Esophagus muscularis mucosa (tissue), 4 donors: ENCODE measurements around the gene EFHC2. TPM values are rescaled to one million over a fixed set of nuclear protein-coding genes. Genes with fewer than 3 reads are reported as not detected.

ENCODE experiments used
- DNase-seq: peaks from one replicate; pipeline ENCODE4 v3.0.0-alpha.2; 2017; ENCODE audit errors: extremely low spot score
- H3K27ac ChIP-seq, 4 donors: fragments of 200-600 bp; sonication (generic); replicated peaks in 1 of 4; 1 replicate in 3 of 4; 2 replicates in 1 of 4; pipeline ENCODE4 v1.5.1; 2016 to 2019; ENCODE audit warnings: mild to moderate bottlenecking in 1 of 4
- H3K27me3 ChIP-seq, 4 donors: fragments of 200-600 bp; sonication (generic); one replicate each; pipeline versions ENCODE4 v1.5.1 to v1.6.0; 2016 to 2019
- H3K36me3 ChIP-seq, 4 donors: fragments of 200-600 bp; sonication (generic); one replicate each; pipeline ENCODE4 v1.5.1; 2016 to 2019
- H3K4me1 ChIP-seq, 4 donors: fragments of 200-600 bp; sonication (generic); one replicate each; pipeline ENCODE4 v1.5.1; 2016 to 2019
- H3K4me3 ChIP-seq, 4 donors: fragments of 200-600 bp; sonication (generic); 1 replicate in 2 of 4; 2 replicates in 2 of 4; pipeline ENCODE4 v1.5.1; 2016 to 2019; ENCODE audit warnings: mild to moderate bottlenecking in 4 of 4, moderate library complexity in 1 of 4
- H3K9me3 ChIP-seq, 4 donors: fragments of 200-600 bp; sonication (generic); 1 replicate in 3 of 4; 2 replicates in 1 of 4; pipeline ENCODE4 v1.5.1; 2016 to 2019
- EP300 ChIP-seq: sonication (generic); formaldehyde crosslinking; IDR thresholded peaks from one replicate; pipeline ENCODE4 v1.6.1; 2017; ENCODE audit warnings: antibody characterized with exemption
- POLR2A ChIP-seq: fragments of 450-650 bp; IDR thresholded peaks from one replicate; pipeline ENCODE4 v1.6.1; 2017; ENCODE audit warnings: antibody characterized with exemption, moderate library complexity, mild to moderate bottlenecking, low read depth
- POLR2AphosphoS5 ChIP-seq, 2 donors: sonication (generic); formaldehyde crosslinking; IDR thresholded peaks; one replicate each; pipeline ENCODE4 v1.6.1; 2017; ENCODE audit warnings: antibody characterized with exemption in 2 of 2
- WGBS: methylation state at CpG from one replicate; pipeline ENCODE4 v1.1.5; 2018; 5-methylcytosine and 5-hydroxymethylcytosine counted together
- intact Hi-C: fragments of 100-400 bp; cut with DNase I; formaldehyde crosslinking; loops from one replicate; pipeline ENCODE4 v1.15.1; 2023
- total RNA-seq, 4 donors: library from RNA; depleted of rRNA; stranded (reverse); fragments of >200 nt; gene quantifications; one replicate each; pipeline versions ENCODE4 v1.1.0 to v1.2.1, GENCODE V29; 2016
- TF ChIP-seq, protein P1 (sequence below), 3 experiments: fragments of 200-600 bp in 2 of 3; fragments of 450-650 bp in 1 of 3; sonication (generic) in 2 of 3; IDR thresholded peaks; one replicate each; pipeline ENCODE4 v1.5.1; 2017 to 2019; ENCODE audit warnings: antibody characterized with exemption in 3 of 3, mild to moderate bottlenecking in 2 of 3, moderate library complexity in 1 of 3

The EFHC2 gene
- total RNA-seq, 4 donors from 2014 or later = 2.6 to 4.6 (median 3.1) TPM

DNA sequence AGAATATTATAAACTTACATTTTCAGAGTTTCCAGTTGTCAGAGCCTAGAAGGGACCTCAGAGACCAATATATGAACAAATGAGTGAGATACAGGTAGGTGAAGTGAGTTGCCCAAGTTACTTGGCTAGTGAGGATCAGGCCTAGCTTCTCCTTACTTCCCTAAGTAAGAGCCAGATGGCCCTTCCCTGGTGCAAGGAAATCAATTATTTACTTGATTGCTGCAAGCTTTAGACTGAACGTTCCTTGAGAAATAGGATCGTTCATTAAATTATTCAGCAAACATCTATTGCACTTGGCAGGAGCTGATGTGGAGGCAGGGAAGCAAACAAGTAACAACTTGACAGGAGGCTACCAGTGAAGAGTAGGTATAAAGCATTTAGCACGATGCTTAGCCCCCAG, 117.8 kb downstream of the EFHC2 start:
- H3K27ac ChIP-seq = no peak overlapping the region
- H3K4me3 ChIP-seq = no peak overlapping the region
- intact Hi-C loops = no loop called here
- H3K27me3 ChIP-seq = no peaks in the 10 kb centered on the region
- H3K36me3 ChIP-seq = no peaks in the 10 kb centered on the region
- no peaks in the 10 kb centered on the region for H3K9me3 ChIP-seq
- no peaks in the 10 kb centered on the region for H3K4me1 ChIP-seq
- 88% methylated on average over 3 of the region's 3 CpGs for WGBS
- DNase-seq = no peak
- no peak for TF ChIP-seq EP300
- no peak for TF ChIP-seq POLR2A
- no peak for TF ChIP-seq POLR2AphosphoS5 (IDR thresholded peaks at IDR 0.05)
- TF ChIP-seq, protein P1, sequence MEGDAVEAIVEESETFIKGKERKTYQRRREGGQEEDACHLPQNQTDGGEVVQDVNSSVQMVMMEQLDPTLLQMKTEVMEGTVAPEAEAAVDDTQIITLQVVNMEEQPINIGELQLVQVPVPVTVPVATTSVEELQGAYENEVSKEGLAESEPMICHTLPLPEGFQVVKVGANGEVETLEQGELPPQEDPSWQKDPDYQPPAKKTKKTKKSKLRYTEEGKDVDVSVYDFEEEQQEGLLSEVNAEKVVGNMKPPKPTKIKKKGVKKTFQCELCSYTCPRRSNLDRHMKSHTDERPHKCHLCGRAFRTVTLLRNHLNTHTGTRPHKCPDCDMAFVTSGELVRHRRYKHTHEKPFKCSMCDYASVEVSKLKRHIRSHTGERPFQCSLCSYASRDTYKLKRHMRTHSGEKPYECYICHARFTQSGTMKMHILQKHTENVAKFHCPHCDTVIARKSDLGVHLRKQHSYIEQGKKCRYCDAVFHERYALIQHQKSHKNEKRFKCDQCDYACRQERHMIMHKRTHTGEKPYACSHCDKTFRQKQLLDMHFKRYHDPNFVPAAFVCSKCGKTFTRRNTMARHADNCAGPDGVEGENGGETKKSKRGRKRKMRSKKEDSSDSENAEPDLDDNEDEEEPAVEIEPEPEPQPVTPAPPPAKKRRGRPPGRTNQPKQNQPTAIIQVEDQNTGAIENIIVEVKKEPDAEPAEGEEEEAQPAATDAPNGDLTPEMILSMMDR (IDR thresholded peaks at IDR 0.05) = no peak

DNA sequence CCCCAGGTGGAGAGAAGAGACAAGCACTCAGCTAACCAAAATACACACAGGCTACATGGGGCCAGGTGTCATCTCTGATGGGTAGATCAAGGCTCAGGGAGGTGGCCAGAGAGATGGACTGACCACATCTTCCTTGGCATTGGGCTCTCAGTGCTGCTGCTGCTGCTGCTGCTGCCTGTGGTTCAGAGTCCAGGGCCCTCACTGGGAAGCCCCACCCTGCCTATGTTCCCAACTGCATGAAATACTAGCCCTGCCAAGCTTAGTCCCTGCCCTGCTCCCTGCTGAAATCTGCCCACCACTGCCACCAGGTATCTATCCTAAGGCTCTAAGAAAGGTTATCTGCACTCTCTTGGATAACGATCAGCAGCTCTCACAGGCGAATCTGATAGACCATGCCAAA, 118.7 kb downstream of the EFHC2 start:
- intact Hi-C loops = no loop called here
- no peak overlapping the region for H3K4me3 ChIP-seq
- WGBS = 80% methylated on average over 2 of the region's 2 CpGs
- no peak for TF ChIP-seq EP300
- no peak for TF ChIP-seq POLR2AphosphoS5 (IDR thresholded peaks at IDR 0.05)
- no peak for TF ChIP-seq POLR2A
- TF ChIP-seq, protein P1 (IDR thresholded peaks at IDR 0.05) = no peak
- no peaks in the 10 kb centered on the region for H3K27me3 ChIP-seq
- DNase-seq = no peak
- H3K4me1 ChIP-seq = no peaks in the 10 kb centered on the region
- no peak overlapping the region for H3K27ac ChIP-seq
- no peaks in the 10 kb centered on the region for H3K9me3 ChIP-seq
- no peaks in the 10 kb centered on the region for H3K36me3 ChIP-seq

DNA sequence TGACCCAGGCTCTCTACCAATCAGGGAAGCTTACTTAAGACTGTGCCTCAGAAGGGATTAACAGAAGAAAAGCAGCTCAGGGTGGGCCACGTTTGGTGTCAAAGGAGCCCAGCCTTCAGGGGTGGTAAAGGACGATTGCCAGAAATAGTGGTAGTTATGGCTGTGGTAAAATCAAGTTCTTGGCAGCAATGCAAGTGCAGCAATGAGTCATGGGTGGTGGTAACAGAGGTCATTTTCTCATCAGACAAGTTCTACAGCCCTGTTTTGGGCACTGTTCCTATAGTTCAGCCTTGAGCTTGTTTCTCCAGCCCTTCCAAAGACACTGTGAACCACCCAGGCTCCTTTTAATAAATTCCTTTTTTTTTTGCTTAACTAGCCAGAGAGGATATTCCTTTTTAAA, 120.3 kb downstream of the EFHC2 start:
- H3K27ac ChIP-seq = no peak overlapping the region
- H3K4me3 ChIP-seq = no peak overlapping the region
- no peaks in the 10 kb centered on the region for H3K9me3 ChIP-seq
- TF ChIP-seq EP300 (no peak), POLR2A (no peak), POLR2AphosphoS5 (IDR thresholded peaks at IDR 0.05) (no peak)
- TF ChIP-seq, protein P1 (IDR thresholded peaks at IDR 0.05) = no peak
- no peak for DNase-seq
- intact Hi-C loops = no loop called here
- no peaks in the 10 kb centered on the region for H3K27me3 ChIP-seq
- H3K4me1 ChIP-seq = no peaks in the 10 kb centered on the region
- 24% methylated on average over 2 of the region's 2 CpGs for WGBS
- H3K36me3 ChIP-seq = no peaks in the 10 kb centered on the region

DNA sequence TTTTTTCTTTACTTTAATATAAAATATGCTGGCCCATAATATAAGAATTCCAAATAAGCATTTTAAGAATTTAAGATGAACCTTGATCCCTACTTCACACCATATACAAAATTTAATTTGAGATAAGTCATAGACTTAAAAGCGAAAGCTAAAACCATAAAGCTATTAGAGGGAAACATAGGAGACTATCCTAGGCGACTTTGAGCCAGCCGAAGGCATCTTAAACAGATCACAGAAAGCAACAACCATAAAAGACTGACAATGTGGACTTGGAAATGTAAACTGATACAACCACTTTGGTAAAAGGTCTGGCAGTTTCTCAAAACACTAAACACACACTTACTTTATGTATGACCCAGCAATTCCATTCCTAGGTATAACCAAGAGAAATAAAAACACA, 125.0 kb downstream of the EFHC2 start:
- Histone ChIP-seq H3K27ac (no peak overlapping the region), H3K4me1 (no peaks in the 10 kb centered on the region), H3K27me3 (no peaks in the 10 kb centered on the region), H3K4me3 (no peak overlapping the region), H3K36me3 (no peaks in the 10 kb centered on the region), H3K9me3 (no peaks in the 10 kb centered on the region)
- 81% methylated on average over 3 of the region's 3 CpGs for WGBS
- TF ChIP-seq POLR2AphosphoS5 (IDR thresholded peaks at IDR 0.05) (no peak), EP300 (no peak), POLR2A (no peak)
- TF ChIP-seq, protein P1 (IDR thresholded peaks at IDR 0.05) = no peak
- intact Hi-C loops = no loop called here
- no peak for DNase-seq

DNA sequence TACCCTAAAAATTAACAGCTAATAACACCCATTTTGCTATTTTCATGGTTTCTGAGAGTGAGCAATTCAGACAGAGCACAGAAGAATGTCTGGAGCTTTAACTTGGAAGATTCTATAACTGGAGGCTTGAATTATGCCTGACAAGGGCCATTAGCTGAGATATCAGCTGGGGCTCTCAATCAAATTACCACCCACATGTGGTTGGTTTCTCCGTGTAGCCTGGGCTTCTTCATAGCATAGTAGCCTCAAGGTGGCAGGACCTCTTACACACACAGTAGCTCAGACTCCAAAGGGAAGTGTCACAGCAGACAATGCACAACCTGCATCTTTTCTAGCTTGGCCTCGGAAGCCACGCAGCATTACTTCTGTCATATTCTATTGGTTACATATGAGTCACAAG, 127.3 kb downstream of the EFHC2 start:
- no peaks in the 10 kb centered on the region for H3K9me3 ChIP-seq
- intact Hi-C loops = no loop called here
- no peaks in the 10 kb centered on the region for H3K4me1 ChIP-seq
- 84% methylated on average over 3 of the region's 3 CpGs for WGBS
- TF ChIP-seq EP300 (no peak), POLR2AphosphoS5 (IDR thresholded peaks at IDR 0.05) (no peak), POLR2A (no peak)
- TF ChIP-seq, protein P1 (IDR thresholded peaks at IDR 0.05) = no peak
- H3K36me3 ChIP-seq = no peaks in the 10 kb centered on the region
- DNase-seq = no peak
- H3K27ac ChIP-seq = no peak overlapping the region
- no peaks in the 10 kb centered on the region for H3K27me3 ChIP-seq
- H3K4me3 ChIP-seq = no peak overlapping the region
